ENCODE measurements around the gene CELF5.

Gene CELF5

DNA sequence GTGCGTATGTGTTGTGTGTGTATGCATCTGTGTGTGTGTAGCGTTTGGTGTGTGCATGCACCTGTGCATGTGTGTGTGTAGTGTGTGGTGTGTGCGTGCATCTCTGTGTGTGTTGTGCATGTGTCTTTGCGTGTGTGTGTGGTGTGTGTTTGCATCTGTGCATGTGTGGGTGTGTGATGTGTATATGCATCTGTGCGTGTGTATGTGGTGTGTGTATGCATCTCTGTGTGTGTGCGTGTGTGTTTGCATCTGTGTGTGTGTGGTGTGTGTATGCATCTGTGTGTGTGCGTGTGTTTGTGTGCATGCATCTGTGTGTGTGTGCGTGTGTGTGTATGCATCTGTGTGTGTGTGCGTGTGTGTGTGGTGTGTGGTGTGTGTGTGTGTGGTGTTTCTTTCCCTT is 20.6 kb downstream of the CELF5 start:
- no peak for DNase-seq (ENCODE audit: low read depth)

DNA sequence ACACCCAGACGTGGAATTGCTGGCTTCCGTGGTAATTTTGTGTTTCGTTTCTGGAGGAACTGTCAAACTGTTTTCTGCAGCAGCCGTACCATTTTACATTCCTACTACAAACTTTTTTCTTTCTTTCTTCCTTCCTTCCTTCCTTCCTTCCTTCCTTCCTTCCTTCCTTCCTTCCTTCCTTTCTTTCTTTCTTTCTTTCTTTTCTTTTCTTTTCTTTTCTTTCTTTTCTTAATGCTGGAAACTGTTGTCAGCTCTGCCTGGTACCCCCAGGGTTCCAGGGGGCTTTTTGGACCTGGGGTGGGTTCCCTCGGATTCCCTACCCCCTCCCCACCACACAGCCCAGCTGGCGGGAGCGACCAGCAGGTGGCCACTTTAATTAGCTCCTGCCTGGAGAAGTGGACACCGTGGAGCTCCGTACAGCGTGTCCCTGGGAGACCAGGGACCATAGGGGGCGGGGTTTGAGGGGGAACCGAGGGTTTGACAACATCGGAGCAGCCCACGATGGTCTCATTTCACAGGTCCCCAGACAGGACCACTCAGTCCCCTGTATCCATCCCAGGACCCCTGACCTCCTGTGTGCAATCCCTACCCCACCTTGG is 24.4 kb downstream of the CELF5 start:
- no peak overlapping the region for H3K4me3 ChIP-seq (ENCODE audit: low read depth, low read length)
- TF ChIP-seq, protein P1, sequence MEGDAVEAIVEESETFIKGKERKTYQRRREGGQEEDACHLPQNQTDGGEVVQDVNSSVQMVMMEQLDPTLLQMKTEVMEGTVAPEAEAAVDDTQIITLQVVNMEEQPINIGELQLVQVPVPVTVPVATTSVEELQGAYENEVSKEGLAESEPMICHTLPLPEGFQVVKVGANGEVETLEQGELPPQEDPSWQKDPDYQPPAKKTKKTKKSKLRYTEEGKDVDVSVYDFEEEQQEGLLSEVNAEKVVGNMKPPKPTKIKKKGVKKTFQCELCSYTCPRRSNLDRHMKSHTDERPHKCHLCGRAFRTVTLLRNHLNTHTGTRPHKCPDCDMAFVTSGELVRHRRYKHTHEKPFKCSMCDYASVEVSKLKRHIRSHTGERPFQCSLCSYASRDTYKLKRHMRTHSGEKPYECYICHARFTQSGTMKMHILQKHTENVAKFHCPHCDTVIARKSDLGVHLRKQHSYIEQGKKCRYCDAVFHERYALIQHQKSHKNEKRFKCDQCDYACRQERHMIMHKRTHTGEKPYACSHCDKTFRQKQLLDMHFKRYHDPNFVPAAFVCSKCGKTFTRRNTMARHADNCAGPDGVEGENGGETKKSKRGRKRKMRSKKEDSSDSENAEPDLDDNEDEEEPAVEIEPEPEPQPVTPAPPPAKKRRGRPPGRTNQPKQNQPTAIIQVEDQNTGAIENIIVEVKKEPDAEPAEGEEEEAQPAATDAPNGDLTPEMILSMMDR (IDR thresholded peaks at IDR 0.05; ENCODE audit: insufficient read depth, low read depth, low read length, missing control alignments), result no peak
- no peak for DNase-seq (ENCODE audit: low read depth)

More for the DNA sequence above, 20.6 kb downstream of the CELF5 start:
- no peak overlapping the region for H3K4me3 ChIP-seq (ENCODE audit: low read depth, low read length)
- TF ChIP-seq, protein P1 (IDR thresholded peaks at IDR 0.05; ENCODE audit: insufficient read depth, low read depth, low read length, missing control alignments), result no peak

DNA sequence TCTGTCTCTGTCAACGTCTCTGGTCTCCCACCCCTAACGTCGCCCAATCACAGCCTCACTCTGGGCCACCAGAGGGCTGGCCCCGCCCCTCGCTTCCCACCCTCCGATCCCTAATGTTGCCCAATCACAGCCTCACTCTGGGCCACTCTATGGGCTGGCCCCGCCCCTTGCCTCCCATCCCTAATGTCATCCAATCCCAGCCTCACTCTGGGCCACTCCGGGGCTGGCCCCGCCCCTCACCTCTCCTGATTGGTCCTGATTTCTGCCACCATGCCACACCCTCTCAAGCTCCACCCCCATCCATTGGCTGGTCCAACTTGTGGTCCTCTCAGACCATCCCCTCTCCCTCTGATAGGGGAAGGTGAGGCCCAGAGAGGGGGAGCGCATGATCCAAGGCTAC is 24.9 kb downstream of the CELF5 start:
- peak; percentile 16 for DNase-seq (ENCODE audit: low read depth)
- TF ChIP-seq, protein P1 (IDR thresholded peaks at IDR 0.05; ENCODE audit: insufficient read depth, low read depth, low read length, missing control alignments), result no peak
- no peak overlapping the region for H3K4me3 ChIP-seq (ENCODE audit: low read depth, low read length)

DNA sequence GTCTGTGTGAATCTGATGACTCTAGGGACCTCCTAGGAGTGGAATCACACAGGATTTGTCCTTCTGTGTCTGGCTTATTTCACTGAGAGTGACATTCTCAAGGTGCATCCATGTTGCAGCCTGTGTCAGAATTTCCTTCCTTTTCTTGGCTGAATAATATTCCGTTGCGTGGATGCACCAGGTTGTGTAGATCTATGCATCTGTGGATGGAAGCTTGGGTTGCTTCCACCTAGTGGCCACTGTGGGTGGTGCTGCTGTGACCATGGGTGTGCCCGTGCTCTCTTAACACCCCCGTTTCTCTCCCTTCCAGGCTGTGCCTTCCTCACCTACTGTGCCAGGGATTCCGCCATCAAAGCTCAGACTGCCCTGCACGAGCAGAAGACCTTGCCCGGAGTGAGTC is 26.2 kb downstream of the CELF5 start:
- no peak overlapping the region for H3K4me3 ChIP-seq (ENCODE audit: low read depth, low read length)
- peak; percentile 43 for DNase-seq (ENCODE audit: low read depth)
- TF ChIP-seq, protein P1 (IDR thresholded peaks at IDR 0.05; ENCODE audit: insufficient read depth, low read depth, low read length, missing control alignments), result peak; percentile 63

DNA sequence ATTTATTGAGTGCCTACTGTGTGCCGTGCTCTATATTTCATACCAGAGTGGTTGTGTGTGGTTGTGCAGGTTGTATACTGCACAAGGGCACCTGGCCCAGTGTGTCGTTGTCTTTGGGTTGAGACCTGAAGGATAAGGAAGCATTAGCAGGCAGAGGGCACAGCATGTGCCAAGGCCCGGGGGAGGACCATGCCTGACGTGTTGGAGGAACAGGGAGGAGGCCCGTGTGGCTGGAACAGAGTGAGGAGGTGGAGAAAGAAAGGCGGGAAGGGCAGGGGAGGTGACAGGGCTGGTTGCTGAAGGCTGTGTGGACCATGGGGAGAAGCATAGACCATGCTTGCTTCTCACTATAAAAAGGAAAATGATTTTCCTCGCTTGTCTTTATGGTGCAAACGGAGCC is 26.8 kb downstream of the CELF5 start:
- no peak overlapping the region for H3K4me3 ChIP-seq (ENCODE audit: low read depth, low read length)
- TF ChIP-seq, protein P1 (IDR thresholded peaks at IDR 0.05; ENCODE audit: insufficient read depth, low read depth, low read length, missing control alignments), result no peak
- no peak for DNase-seq (ENCODE audit: low read depth)

DNA sequence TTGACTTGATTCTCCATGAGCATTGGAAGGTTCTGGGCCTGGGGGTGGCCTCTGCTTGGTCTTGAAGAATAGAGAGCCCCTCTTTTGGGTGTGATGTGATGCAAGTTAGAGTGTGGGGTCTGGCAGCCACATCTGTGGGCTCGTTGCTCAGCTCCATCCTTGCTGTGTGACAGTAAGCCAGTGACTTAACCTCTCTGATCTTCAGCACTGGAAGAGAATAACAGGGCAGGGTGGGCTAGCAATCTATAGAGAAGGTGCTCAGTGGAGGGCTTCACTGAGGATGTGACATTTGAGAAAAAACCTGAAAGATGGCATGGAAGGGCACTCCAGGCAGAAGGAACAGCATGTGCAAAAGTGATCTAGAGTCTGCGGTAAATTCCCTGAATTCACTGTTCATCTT is 28.2 kb downstream of the CELF5 start:
- TF ChIP-seq, protein P1 (IDR thresholded peaks at IDR 0.05; ENCODE audit: insufficient read depth, low read depth, low read length, missing control alignments), result no peak
- no peak overlapping the region for H3K4me3 ChIP-seq (ENCODE audit: low read depth, low read length)

DNA sequence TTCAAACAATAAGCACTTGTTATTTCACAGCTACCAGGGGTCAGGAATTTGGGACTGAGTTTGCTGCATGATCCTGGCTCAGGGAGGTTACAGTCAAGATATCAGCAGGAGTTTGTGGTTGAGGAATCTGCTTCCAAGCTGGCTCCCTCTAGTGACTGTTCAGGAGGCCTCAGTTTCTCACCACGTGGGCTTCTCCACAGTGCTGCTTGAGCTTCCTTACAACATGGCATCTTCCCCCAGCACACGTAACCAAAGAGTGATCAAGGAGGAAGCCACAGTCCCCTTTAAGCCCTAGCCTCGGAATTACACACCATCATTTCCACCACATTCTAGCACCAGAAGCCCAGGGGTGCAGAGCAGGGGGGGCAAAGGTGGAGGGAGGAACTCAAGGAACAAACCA is 28.8 kb downstream of the CELF5 start:
- no peak overlapping the region for H3K4me3 ChIP-seq (ENCODE audit: low read depth, low read length)
- DNase-seq (ENCODE audit: low read depth), result peak; percentile 15
- TF ChIP-seq, protein P1 (IDR thresholded peaks at IDR 0.05; ENCODE audit: insufficient read depth, low read depth, low read length, missing control alignments), result no peak

More for the DNA sequence above, 28.2 kb downstream of the CELF5 start:
- DNase-seq (ENCODE audit: low read depth), result no peak

Measured in GM12865 (cell line).